NCI-H446 treated with DMSO at 0.1 percent for 48 hours (cell line): ENCODE measurements around the gene JHY.
"Not testable (repeated sequence)": the region's sequence is repeated elsewhere in the genome, so short reads cannot be mapped to it uniquely, and the experiment has no call there.

Experiments used
- DNase-seq: peaks from one replicate; lab custom pipeline; 2025; lab: John Stamatoyannopoulos, UW

The JHY gene

GRCh38 chr11:122882189-122882856, at the start of gene JHY:
Gene JHY (plus strand): TSS chr11:122882759. CDS start chr11:122885850, 3,091 bp downstream.
- no peak for DNase-seq

- no peak for DNase-seq
Measured at GRCh38 chr11:122833846-122834464, 48.6 kb upstream of the JHY start.

GRCh38 chr11:122836916-122837315, 45.6 kb upstream of the JHY start:
- DNase-seq, result no peak

GRCh38 chr11:122837528-122838346, 44.8 kb upstream of the JHY start:
- no peak for DNase-seq

GRCh38 chr11:122843281-122844141, 39.0 kb upstream of the JHY start:
- no peak for DNase-seq

- no peak for DNase-seq
Measured at GRCh38 chr11:122847466-122847865, 35.1 kb upstream of the JHY start.

GRCh38 chr11:122848186-122848585, 34.4 kb upstream of the JHY start:
- DNase-seq, result no peak

- DNase-seq, result no peak
Measured at GRCh38 chr11:122850076-122850631, 32.4 kb upstream of the JHY start.

GRCh38 chr11:122851366-122851966, 31.1 kb upstream of the JHY start:
- DNase-seq, result no peak

GRCh38 chr11:122852074-122852795, 30.3 kb upstream of the JHY start:
- no peak for DNase-seq

GRCh38 chr11:122852796-122853160, 29.8 kb upstream of the JHY start:
- no peak for DNase-seq

GRCh38 chr11:122853261-122853660, 29.3 kb upstream of the JHY start:
- no peak for DNase-seq

GRCh38 chr11:122853971-122854446, 28.6 kb upstream of the JHY start:
- peak; percentile 70 for DNase-seq

GRCh38 chr11:122861631-122862030, 20.9 kb upstream of the JHY start:
- DNase-seq, result no peak

- no peak for DNase-seq
Measured at GRCh38 chr11:122862091-122862490, 20.5 kb upstream of the JHY start.

- not testable (repeated sequence) for DNase-seq
Measured at GRCh38 chr11:122863154-122863553, 19.4 kb upstream of the JHY start.

GRCh38 chr11:122863704-122864326, 18.7 kb upstream of the JHY start:
- DNase-seq, result no peak

- DNase-seq, result no peak
Measured at GRCh38 chr11:122864386-122865115, 18.0 kb upstream of the JHY start.

- DNase-seq, result no peak
Measured at GRCh38 chr11:122869622-122870021, 12.9 kb upstream of the JHY start.
